Gastroesophageal sphincter (tissue), 3 donors: ENCODE measurements around the gene CNIH2.

Experiments
- EP300 ChIP-seq: sonication (generic); formaldehyde crosslinking; IDR thresholded peaks from one replicate; pipeline ENCODE4 v1.6.1; 2017; ENCODE audit warnings: antibody characterized with exemption, mild to moderate bottlenecking
- POLR2A ChIP-seq, 2 donors: fragments of 450-650 bp; IDR thresholded peaks; one replicate each; pipeline ENCODE4 v1.6.1; 2017; ENCODE audit warnings: antibody characterized with exemption in 2 of 2, mild to moderate bottlenecking in 2 of 2, moderate library complexity in 1 of 2
- POLR2AphosphoS5 ChIP-seq: sonication (generic); formaldehyde crosslinking; IDR thresholded peaks from one replicate; pipeline ENCODE4 v1.6.1; 2017; ENCODE audit warnings: antibody characterized with exemption
- TF ChIP-seq, protein P1 (sequence below), 4 experiments: fragments of 200-600 bp in 2 of 4; fragments of 450-650 bp in 2 of 4; sonication (generic) in 1 of 4; IDR thresholded peaks; one replicate each; pipeline ENCODE4 v1.5.1; 2017 to 2019; ENCODE audit warnings: antibody characterized with exemption in 4 of 4, mild to moderate bottlenecking in 2 of 4, moderate library complexity in 2 of 4

DNA sequence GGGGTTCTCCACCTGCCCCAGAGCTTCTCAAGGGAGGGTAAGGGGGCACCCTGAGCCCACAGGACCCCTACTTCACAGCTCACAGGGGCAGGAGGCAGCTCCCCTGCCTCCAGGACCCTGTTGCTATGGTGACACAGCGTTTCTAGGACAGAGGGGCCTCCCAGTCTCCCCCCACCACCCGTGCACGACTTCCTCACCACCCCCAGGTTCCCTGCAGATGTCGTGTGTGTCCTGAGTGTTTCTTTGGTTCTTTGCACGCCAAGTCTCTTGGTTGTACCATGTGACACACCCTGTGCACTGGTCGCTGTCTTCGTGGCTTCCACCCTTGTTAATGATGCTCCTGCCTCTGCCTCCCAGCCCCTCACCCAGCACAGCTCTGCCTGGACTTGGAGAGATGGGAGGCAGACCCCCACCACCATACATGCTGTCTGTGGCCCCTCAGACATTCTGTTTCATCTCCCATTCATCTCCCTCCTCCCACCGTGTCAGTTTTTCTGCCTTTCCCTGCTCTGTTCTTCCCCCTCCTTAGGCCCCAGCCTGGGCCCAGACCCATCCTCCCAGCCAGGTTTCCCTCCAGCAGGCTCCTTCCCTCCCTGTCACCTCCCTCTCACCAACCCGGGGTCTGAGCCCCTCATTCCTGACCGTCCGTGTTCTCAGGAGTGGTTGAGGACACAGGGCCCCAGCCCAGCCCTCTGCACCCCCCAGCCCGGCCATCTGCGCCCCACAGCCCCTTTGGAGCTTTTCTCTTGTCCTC, 34.0 kb upstream of the CNIH2 start:
- TF ChIP-seq, protein P1, sequence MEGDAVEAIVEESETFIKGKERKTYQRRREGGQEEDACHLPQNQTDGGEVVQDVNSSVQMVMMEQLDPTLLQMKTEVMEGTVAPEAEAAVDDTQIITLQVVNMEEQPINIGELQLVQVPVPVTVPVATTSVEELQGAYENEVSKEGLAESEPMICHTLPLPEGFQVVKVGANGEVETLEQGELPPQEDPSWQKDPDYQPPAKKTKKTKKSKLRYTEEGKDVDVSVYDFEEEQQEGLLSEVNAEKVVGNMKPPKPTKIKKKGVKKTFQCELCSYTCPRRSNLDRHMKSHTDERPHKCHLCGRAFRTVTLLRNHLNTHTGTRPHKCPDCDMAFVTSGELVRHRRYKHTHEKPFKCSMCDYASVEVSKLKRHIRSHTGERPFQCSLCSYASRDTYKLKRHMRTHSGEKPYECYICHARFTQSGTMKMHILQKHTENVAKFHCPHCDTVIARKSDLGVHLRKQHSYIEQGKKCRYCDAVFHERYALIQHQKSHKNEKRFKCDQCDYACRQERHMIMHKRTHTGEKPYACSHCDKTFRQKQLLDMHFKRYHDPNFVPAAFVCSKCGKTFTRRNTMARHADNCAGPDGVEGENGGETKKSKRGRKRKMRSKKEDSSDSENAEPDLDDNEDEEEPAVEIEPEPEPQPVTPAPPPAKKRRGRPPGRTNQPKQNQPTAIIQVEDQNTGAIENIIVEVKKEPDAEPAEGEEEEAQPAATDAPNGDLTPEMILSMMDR (IDR thresholded peaks at IDR 0.05) = no peak
- TF ChIP-seq POLR2A (IDR thresholded peaks at IDR 0.05) = no peak
- TF ChIP-seq POLR2AphosphoS5 = no peak
- TF ChIP-seq EP300 = no peak
